Ovary (tissue), 9 donors: Measurements from ENCODE around the gene WNT2B. TPM values are rescaled to one million over a fixed set of nuclear protein-coding genes. Genes with fewer than 3 reads are reported as not detected.

Experiments used
- DNase-seq, 5 donors: peaks; one replicate each; pipeline ENCODE4 v3.0.0-alpha.2; 2019 to 2020
- H3K27ac ChIP-seq, 2 donors: fragments of 200-600 bp; one replicate each; pipeline versions ENCODE4 v1.5.1 to v1.8.0; 2019 to 2022
- H3K27me3 ChIP-seq: fragments of 200-600 bp; one replicate; pipeline ENCODE4 v1.8.0; 2022
- H3K36me3 ChIP-seq: fragments of 200-600 bp; sonication (generic); one replicate; pipeline ENCODE4 v1.5.1; 2019
- H3K4me1 ChIP-seq: one replicate; pipeline ENCODE4 v1.8.1; 2013; ENCODE audit warnings: mild to moderate bottlenecking, moderate library complexity; ENCODE audit not compliant: insufficient read depth
- H3K4me3 ChIP-seq: fragments of 200-600 bp; sonication (generic); one replicate; pipeline ENCODE4 v1.5.1; 2017
- H3K9me3 ChIP-seq, 2 donors: fragments of 200-600 bp in 1 of 2; sonication (generic) in 1 of 2; one replicate each; pipeline versions ENCODE4 v1.5.1 to v1.8.1; 2013 to 2019; ENCODE audit warnings: mild to moderate bottlenecking in 1 of 2, moderate library complexity in 1 of 2
- EP300 ChIP-seq: sonication (generic); formaldehyde crosslinking; IDR thresholded peaks from one replicate; pipeline ENCODE4 v1.6.1; 2017; ENCODE audit warnings: antibody characterized with exemption
- POLR2A ChIP-seq: fragments of 450-650 bp; IDR thresholded peaks from one replicate; pipeline ENCODE4 v1.6.1; 2017; ENCODE audit warnings: antibody characterized with exemption, mild to moderate bottlenecking, moderate library complexity
- WGBS, 3 donors: extraction: QIAGEN DNeasy Blood & Tissue Kit in 1 of 3; methylation state at CpG; one replicate each; pipeline versions ENCODE4 v1.1.5 to v1.1.7; 2013 to 2017; 5-methylcytosine and 5-hydroxymethylcytosine counted together
- intact Hi-C, 4 donors: fragments of 100-400 bp; cut with DNase I; formaldehyde crosslinking; loops; one replicate each; pipeline versions ENCODE4 v1.11.0 to v1.15.1; 2022 to 2023
- polyA plus RNA-seq, 2 donors: library from polyadenylated mRNA; stranded (reverse); fragments of 200-250 nt in 1 of 2; fragments of 350-450 nt in 1 of 2; fragmentation: Illumina TruSeq in 1 of 2; extraction: RNeasy Lipid Tissue Mini Kit (QIAGEN cat#74804) in 1 of 2; gene quantifications; one replicate each; pipeline ENCODE4 v1.2.3, GENCODE V29; 2013 to 2014
- total RNA-seq, 7 donors: library from RNA; depleted of rRNA in 2 of 7; stranded (reverse); fragments of >200 nt in 2 of 7; fragmentation: NEBNext Ultra II Directional in 3 of 7; extraction: Animal tissue kit (Norgen Biotek cat#: 25700) in 3 of 7; gene quantifications; one replicate each; pipeline versions ENCODE4 v1.1.0 to v1.2.4, GENCODE V29; 2016 to 2023
- TF ChIP-seq, protein P1 (sequence below), 3 donors: fragments of 450-650 bp in 2 of 3; fragments of 200-600 bp in 1 of 3; IDR thresholded peaks; one replicate each; pipeline versions ENCODE4 v1.5.1 to v1.8.0; 2016 to 2022; ENCODE audit warnings: antibody characterized with exemption in 3 of 3, mild to moderate bottlenecking in 1 of 3
- donor health status: DM: no; HTN: no; CAD: no; lungs with moderate emphysema.
- donor health status: DM: no; HTN: no; CAD: no.
- donor health status: Bipolar disorder and iron deficiency.
- donor health status: DM: yes; HTN: yes; CAD: no.
- donor health status: DM: no; HTN: no; CAD: no.
- donor health status: DM: yes; HTN: yes; CAD: no.

The WNT2B gene
- total and polyA plus RNA-seq, 9 donors: 12.8 to 57.3 (median 33.8) TPM

DNA sequence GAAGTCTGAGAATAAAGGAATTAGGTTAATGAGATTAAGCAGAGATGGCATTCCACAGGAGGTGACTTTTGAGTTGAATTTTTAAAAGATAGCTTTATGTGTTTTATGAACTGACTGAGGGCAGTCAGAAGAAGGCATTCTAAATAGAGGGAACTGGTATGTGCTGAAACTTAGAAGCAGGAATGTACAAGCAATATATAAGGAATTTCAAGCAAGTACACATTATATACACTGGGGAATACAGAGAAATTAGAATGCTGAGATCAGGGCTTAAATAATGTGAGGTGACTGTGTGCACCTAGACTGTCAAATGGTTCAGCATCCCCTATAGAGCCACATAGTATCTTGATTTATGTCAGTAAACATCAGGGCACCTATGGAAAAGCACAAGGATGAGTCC is 19.3 kb downstream of the WNT2B start:
- Histone ChIP-seq H3K27me3 (no peaks in the 10 kb centered on the region), H3K36me3 (no peaks in the 10 kb centered on the region), H3K4me3 (no peak overlapping the region), H3K4me1 (peaks cover 2% of the 10 kb centered on the region), H3K9me3 (no peaks in the 10 kb centered on the region), H3K27ac (no peak overlapping the region)
- no peak for DNase-seq
- intact Hi-C loops: no loop called here
- TF ChIP-seq, protein P1, sequence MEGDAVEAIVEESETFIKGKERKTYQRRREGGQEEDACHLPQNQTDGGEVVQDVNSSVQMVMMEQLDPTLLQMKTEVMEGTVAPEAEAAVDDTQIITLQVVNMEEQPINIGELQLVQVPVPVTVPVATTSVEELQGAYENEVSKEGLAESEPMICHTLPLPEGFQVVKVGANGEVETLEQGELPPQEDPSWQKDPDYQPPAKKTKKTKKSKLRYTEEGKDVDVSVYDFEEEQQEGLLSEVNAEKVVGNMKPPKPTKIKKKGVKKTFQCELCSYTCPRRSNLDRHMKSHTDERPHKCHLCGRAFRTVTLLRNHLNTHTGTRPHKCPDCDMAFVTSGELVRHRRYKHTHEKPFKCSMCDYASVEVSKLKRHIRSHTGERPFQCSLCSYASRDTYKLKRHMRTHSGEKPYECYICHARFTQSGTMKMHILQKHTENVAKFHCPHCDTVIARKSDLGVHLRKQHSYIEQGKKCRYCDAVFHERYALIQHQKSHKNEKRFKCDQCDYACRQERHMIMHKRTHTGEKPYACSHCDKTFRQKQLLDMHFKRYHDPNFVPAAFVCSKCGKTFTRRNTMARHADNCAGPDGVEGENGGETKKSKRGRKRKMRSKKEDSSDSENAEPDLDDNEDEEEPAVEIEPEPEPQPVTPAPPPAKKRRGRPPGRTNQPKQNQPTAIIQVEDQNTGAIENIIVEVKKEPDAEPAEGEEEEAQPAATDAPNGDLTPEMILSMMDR (IDR thresholded peaks at IDR 0.05): no peak
- TF ChIP-seq EP300: no peak
- TF ChIP-seq POLR2A: no peak

DNA sequence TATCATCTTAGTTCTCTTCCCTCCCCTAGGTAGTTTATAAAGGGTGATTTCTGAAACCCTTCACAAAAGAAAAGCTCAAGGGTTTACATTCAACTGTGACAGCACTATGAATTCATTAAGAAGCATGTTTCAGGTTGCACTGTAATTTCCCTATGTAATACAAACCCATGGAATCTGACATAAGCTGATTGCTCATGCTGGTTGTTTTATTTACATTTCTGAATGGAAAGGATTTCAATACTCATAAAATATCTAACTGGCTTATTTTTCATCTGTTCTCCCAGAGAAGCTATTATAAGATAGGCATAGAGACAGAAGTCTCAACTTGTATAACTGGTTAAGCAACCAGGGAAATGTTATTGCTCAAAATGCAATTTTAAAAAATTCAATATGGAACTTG is 20.5 kb downstream of the WNT2B start:
- H3K4me3 ChIP-seq: no peak overlapping the region
- intact Hi-C loops: no loop called here
- no peaks in the 10 kb centered on the region for H3K36me3 ChIP-seq
- DNase-seq: no peak
- no peaks in the 10 kb centered on the region for H3K9me3 ChIP-seq
- TF ChIP-seq POLR2A: no peak
- TF ChIP-seq, protein P1 (IDR thresholded peaks at IDR 0.05): no peak
- TF ChIP-seq EP300: no peak
- no peak overlapping the region for H3K27ac ChIP-seq
- peaks cover 2% of the 10 kb centered on the region for H3K4me1 ChIP-seq
- no peaks in the 10 kb centered on the region for H3K27me3 ChIP-seq

DNA sequence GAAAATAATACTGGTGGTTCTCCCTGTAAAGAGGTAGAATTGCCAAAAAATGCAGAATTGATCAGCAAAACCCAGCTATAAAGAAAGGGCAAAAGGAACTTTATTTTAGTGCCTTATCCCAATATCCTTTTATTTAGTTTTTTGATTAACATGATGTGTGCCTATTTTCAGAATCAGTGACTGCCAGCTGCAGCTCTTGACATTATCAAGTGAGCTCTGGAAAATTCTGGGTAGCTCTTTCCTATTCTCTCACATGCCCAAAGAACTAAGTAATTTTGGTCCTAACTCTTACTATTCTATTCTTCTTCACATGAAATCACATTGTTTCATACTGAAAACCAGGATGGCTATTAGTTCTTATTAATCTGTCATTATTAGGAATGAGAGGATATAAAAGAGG is 22.1 kb downstream of the WNT2B start:
- no peak for DNase-seq
- Histone ChIP-seq H3K36me3 (no peaks in the 10 kb centered on the region), H3K4me3 (no peak overlapping the region)

DNA sequence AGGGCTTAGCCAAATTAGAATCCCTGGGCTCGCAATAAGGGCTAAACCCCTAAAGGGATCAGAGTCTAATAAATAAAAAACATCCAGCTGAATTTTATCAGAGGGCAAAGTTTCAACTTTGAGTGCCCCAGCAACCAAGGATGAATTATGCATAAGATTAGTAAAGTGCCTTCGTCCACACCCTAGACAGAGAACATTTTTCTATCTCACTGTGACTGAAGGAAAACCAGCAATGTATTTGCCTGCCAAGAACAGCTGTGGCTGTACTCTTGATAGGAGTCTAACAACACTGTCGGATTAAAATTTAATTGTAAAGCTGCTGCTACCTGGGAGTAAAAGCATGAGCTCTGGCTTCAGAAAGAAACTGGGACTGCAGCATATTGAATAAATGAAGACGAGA is 23.3 kb downstream of the WNT2B start:
- H3K36me3 ChIP-seq: no peaks in the 10 kb centered on the region
- WGBS, 3 donors: 53 to 78% (median 58%) methylated on average over 4 of the region's 4 CpGs
- no peak overlapping the region for H3K4me3 ChIP-seq
- no peak overlapping the region for H3K27ac ChIP-seq
- no peaks in the 10 kb centered on the region for H3K27me3 ChIP-seq
- intact Hi-C loops: no loop called here
- no peaks in the 10 kb centered on the region for H3K9me3 ChIP-seq
- TF ChIP-seq POLR2A (no peak), EP300 (no peak)
- TF ChIP-seq, protein P1 (IDR thresholded peaks at IDR 0.05): no peak
- H3K4me1 ChIP-seq: peaks cover 3% of the 10 kb centered on the region
- DNase-seq: no peak

More for the DNA sequence above, 22.1 kb downstream of the WNT2B start:
- no peaks in the 10 kb centered on the region for H3K4me1 ChIP-seq
- TF ChIP-seq POLR2A (no peak), EP300 (no peak)
- TF ChIP-seq, protein P1 (IDR thresholded peaks at IDR 0.05): no peak
- intact Hi-C loops: no loop called here
- no peak overlapping the region for H3K27ac ChIP-seq
- no peaks in the 10 kb centered on the region for H3K9me3 ChIP-seq
- H3K27me3 ChIP-seq: no peaks in the 10 kb centered on the region

DNA sequence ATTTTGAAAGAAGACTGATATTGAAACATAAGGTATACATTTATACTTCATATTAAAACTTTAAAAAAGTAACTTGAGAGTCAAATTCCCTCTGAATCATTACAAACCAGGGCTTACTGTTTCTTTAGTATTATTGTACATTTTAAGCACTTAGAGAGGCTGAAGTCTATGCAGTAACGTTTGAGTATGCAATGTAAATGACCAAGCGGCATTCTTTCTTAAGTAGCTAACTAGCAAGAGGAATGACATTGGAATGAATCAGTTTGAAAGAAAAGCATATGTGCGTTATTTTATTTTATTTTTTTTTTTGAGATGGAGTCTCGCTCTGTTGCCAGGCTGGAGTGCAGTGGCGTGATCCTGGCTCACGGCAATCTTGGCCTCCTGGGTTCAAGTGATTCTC is 24.3 kb downstream of the WNT2B start:
- 91 to 96% (median 94%) methylated on average over 6 of the region's 6 CpGs for WGBS, 3 donors
- no peaks in the 10 kb centered on the region for H3K27me3 ChIP-seq
- intact Hi-C loops: no loop called here
- peaks cover 6% of the 10 kb centered on the region for H3K4me1 ChIP-seq
- H3K36me3 ChIP-seq: no peaks in the 10 kb centered on the region
- no peak overlapping the region for H3K27ac ChIP-seq
- H3K9me3 ChIP-seq: no peaks in the 10 kb centered on the region
- TF ChIP-seq EP300: no peak
- no peak overlapping the region for H3K4me3 ChIP-seq
- no peak for DNase-seq
